GM21367 (cell line): ENCODE measurements around the gene MAL.
"Not testable (repeated sequence)": the region's sequence is repeated elsewhere in the genome, so short reads cannot be mapped to it uniquely, and the experiment has no call there.

Experiments
- ATAC-seq: cut with Tn5 transposase; IDR thresholded peaks from one replicate; pipeline ENCODE4 v1.9.1; 2021; ENCODE audit not compliant: unreplicated experiment

Gene MAL

GRCh38 chr2:95086017-95086416 lies 60.5 kb downstream of the MAL start:
- ATAC-seq: no peak

DNA sequence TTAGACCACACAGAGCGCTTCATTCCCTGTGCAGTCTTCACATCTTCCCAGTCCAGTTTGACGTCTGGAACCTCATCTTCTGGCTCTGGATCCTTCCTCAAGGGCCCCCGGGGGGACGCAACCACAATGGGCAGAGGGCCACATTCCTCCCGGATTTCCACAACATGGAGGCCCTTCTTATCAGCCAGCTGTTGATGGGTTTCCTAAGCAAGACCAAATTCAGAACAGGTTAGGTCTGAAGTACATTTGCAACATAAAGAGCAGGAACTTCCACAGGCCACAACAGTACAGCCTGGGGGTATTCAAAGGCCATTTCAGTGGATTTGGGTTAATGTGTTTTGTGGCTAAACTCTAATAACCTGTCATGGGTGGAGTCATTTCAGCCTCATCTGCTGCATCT lies 61.9 kb downstream of the MAL start:
- ATAC-seq: no peak

- no peak for ATAC-seq
These were observed 66.5 kb downstream of the MAL start for GRCh38 chr2:95091885-95092555.

DNA sequence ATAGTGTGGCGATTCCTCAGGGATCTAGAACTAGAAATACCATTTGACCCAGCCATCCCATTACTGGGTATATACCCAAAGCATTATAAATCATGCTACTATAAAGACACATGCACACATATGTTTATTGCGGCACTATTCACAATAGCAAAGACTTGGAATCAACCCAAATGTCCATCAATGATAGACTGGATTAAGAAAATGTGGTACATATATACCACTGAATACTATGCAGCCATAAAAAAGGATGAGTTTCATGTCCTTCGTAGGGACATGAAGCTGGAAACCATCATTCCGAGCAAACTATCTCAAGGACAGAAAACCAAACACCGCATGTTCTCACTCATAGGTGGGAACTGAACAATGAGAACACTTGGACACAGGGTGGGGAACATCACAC lies 72.8 kb downstream of the MAL start:
- not testable (repeated sequence) for ATAC-seq

GRCh38 chr2:95099910-95100309 lies 74.4 kb downstream of the MAL start:
- ATAC-seq: no peak
